HEK293 (cell line): ENCODE measurements around the gene RAD9B.

Source experiments
- CTCF ChIA-PET: fragments of 350-600 bp; formaldehyde crosslinking; extraction: SDS; loops from one replicate; lab custom pipeline; 2021; ENCODE audit warnings: antibody characterized with exemption; lab: Yijun Ruan, JAX
- POLR2A ChIA-PET: fragments of 300-600 bp; formaldehyde crosslinking; extraction: SDS; loops from one replicate; lab custom pipeline; 2020; ENCODE audit warnings: antibody characterized with exemption, inconsistent platforms; lab: Yijun Ruan, JAX
- H3K27ac ChIP-seq: fragments of 200-500 bp; sonication (Bioruptor generic); 2 replicates; pipeline ENCODE4 v1.5.1; 2014; ENCODE audit warnings: low read depth, low read length, control low read depth, inconsistent platforms; ENCODE audit errors: extremely low read depth
- H3K36me3 ChIP-seq, 2 experiments: fragments of 200-500 bp in 1 of 2; sonication (Bioruptor generic) in 1 of 2; 1 replicate in 1 of 2; 2 replicates in 1 of 2; pipeline ENCODE4 v1.5.1; 2014 to 2017; ENCODE audit warnings: inconsistent platforms in 2 of 2, low read length in 2 of 2; ENCODE audit not compliant: control insufficient read depth in 2 of 2, insufficient read depth in 1 of 2
- H3K4me1 ChIP-seq: fragments of 200-500 bp; sonication (Bioruptor generic); 2 replicates; pipeline ENCODE4 v1.5.1; 2014; ENCODE audit warnings: mild to moderate bottlenecking, low read length, inconsistent platforms; ENCODE audit not compliant: control insufficient read depth, insufficient read depth
- H3K4me3 ChIP-seq: 2 replicates; pipeline ENCODE4 v1.5.1; 2011; ENCODE audit warnings: low read depth, mild to moderate bottlenecking, control low read depth, low read length, moderate library complexity
- H3K9me3 ChIP-seq: fragments of 200-500 bp; sonication (Bioruptor generic); 2 replicates; pipeline ENCODE4 v1.5.1; 2014; ENCODE audit warnings: low read depth, low read length, inconsistent platforms; ENCODE audit not compliant: control insufficient read depth, insufficient read depth
- ATF2 ChIP-seq: fragments of 450-650 bp; formaldehyde crosslinking; IDR thresholded peaks from 2 replicates; pipeline ENCODE4 v1.5.1; 2016; ENCODE audit warnings: missing biosample characterization, missing genetic modification characterization, low read depth
- KLF9 ChIP-seq: fragments of 450-650 bp; formaldehyde crosslinking; IDR thresholded peaks from 2 replicates; pipeline ENCODE4 v1.5.1; 2016; ENCODE audit warnings: missing biosample characterization, missing genetic modification characterization, low read depth
- MYNN ChIP-seq: fragments of 450-650 bp; formaldehyde crosslinking; IDR thresholded peaks from 2 replicates; pipeline ENCODE4 v1.5.1; 2016; ENCODE audit warnings: missing biosample characterization, missing genetic modification characterization, borderline replicate concordance
- PRDM2 ChIP-seq: fragments of 450-650 bp; formaldehyde crosslinking; IDR thresholded peaks from 2 replicates; pipeline ENCODE4 v1.5.1; 2016; ENCODE audit warnings: missing biosample characterization, missing genetic modification characterization, borderline replicate concordance
- SCRT2 ChIP-seq: fragments of 450-650 bp; formaldehyde crosslinking; IDR thresholded peaks from 2 replicates; pipeline ENCODE4 v1.5.1; 2016; ENCODE audit warnings: missing biosample characterization, missing genetic modification characterization
- SP7 ChIP-seq: fragments of 450-650 bp; formaldehyde crosslinking; IDR thresholded peaks from 2 replicates; pipeline ENCODE4 v1.5.1; 2016; ENCODE audit warnings: missing biosample characterization, missing genetic modification characterization
- TRIM28 ChIP-seq: IDR thresholded peaks from 2 replicates; pipeline ENCODE4 v1.6.1; 2011; ENCODE audit warnings: low read length, control low read depth, borderline replicate concordance
- YY2 ChIP-seq: fragments of 450-650 bp; formaldehyde crosslinking; IDR thresholded peaks from 2 replicates; pipeline ENCODE4 v1.5.1; 2016; ENCODE audit warnings: missing biosample characterization, missing genetic modification characterization
- ZBTB17 ChIP-seq: fragments of 450-650 bp; formaldehyde crosslinking; IDR thresholded peaks from 2 replicates; pipeline ENCODE4 v1.5.1; 2016; ENCODE audit warnings: missing biosample characterization, missing genetic modification characterization
- ZBTB20 ChIP-seq: fragments of 450-650 bp; formaldehyde crosslinking; IDR thresholded peaks from 2 replicates; pipeline ENCODE4 v1.5.1; 2016; ENCODE audit warnings: missing biosample characterization, missing genetic modification characterization
- ZNF335 ChIP-seq: fragments of 450-650 bp; formaldehyde crosslinking; conservative IDR thresholded peaks from 2 replicates; pipeline ENCODE4 v1.5.1; 2016; ENCODE audit warnings: missing biosample characterization, missing genetic modification characterization
- ZNF394 ChIP-seq: fragments of 450-650 bp; formaldehyde crosslinking; IDR thresholded peaks from 2 replicates; pipeline ENCODE4 v1.5.1; 2016; ENCODE audit warnings: missing biosample characterization, missing genetic modification characterization, mild to moderate bottlenecking, moderate library complexity, borderline replicate concordance
- ZNF558 ChIP-seq: fragments of 450-650 bp; formaldehyde crosslinking; IDR thresholded peaks from 2 replicates; pipeline ENCODE4 v1.5.1; 2016; ENCODE audit warnings: missing biosample characterization, missing genetic modification characterization
- ZNF600 ChIP-seq: fragments of 450-650 bp; formaldehyde crosslinking; IDR thresholded peaks from 2 replicates; pipeline ENCODE4 v1.5.1; 2016; ENCODE audit warnings: missing biosample characterization, missing genetic modification characterization
- ZNF660 ChIP-seq: fragments of 450-650 bp; IDR thresholded peaks from 2 replicates; pipeline ENCODE4 v1.5.1; 2018; ENCODE audit warnings: missing biosample characterization, mild to moderate bottlenecking, missing genetic modification characterization
- ZNF692 ChIP-seq: fragments of 450-650 bp; formaldehyde crosslinking; IDR thresholded peaks from 2 replicates; pipeline ENCODE4 v1.5.1; 2016; ENCODE audit warnings: missing biosample characterization, missing genetic modification characterization
- TF ChIP-seq, protein P1 (sequence below): fragments of 450-650 bp; IDR thresholded peaks from 2 replicates; pipeline ENCODE4 v1.5.1; 2018; ENCODE audit warnings: missing biosample characterization, mild to moderate bottlenecking, missing genetic modification characterization
- TF ChIP-seq, protein P2 (sequence below): fragments of 450-650 bp; formaldehyde crosslinking; IDR thresholded peaks from 2 replicates; pipeline ENCODE4 v1.5.1; 2016; ENCODE audit warnings: missing biosample characterization, missing genetic modification characterization

The RAD9B gene

DNA sequence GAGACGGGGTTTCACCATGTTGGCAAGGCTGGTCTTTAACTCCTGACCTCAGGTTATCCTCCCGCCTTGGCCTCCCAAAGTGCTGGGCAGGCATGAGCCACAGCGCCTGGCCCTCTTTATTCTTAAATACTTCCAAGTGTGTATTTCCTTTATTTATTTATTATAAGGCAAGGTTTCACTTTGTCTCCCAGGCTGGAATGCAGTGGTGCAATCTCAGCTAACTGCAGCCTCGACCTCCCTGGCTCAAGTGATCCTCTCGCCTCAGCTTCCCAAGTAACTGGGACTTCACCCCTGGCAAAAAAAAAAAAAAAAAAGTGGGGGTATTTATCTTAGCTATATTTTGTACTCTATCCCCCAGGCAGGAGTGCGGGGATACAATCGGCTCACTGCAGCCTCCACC, 26.7 kb upstream of the RAD9B start (continued):
- no peak for TF ChIP-seq ATF2 (tag by site-specific recombination)
- TF ChIP-seq PRDM2 (tag by site-specific recombination): no peak
- TF ChIP-seq MYNN: no peak
- TF ChIP-seq KLF9 (tag by site-specific recombination): no peak
- TF ChIP-seq TRIM28: no peak

DNA sequence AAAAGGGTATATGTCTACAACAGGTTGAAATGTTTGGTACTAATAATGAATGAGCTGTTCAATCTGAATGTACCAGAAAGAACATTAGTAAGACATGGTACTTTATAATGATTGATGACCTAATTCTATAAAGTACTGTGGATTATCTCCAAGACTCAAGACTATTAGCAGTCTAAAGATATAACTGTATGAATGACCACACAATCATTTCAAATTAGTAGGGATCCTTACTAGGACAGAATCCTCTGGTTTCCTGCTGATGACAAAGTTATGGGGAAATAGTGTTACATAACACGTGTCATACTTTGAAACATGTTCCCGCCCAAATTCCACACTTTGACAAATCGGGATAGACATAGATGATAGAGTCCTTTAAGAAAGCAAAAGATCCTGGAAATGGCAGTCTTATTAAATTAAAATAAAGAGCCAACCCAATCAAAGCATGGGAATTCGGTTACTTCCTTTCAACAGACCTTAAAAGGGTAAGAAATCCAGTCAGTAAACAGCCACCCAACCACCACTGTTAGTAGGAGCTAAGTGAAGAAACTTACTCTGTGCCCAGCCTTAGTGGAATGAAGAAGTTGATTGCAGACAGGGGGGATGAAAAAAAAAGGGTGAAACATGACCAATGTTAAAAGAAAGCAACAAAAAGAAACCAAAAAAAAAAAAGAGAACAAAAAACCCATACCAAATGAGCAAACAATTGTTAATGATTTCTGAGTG, 3.0 kb upstream of the RAD9B start:
- H3K9me3 ChIP-seq: no peaks in the 10 kb centered on the region
- no peak overlapping the region for H3K27ac ChIP-seq
- POLR2A ChIA-PET: interaction anchor here (0.7 to 3.3 kb wide), 2 partner anchors 30 to 31 kb away, joined by 3 to 44 read pairs; partner anchors contain the start of genes FAM216A and GPN3
- CTCF ChIA-PET: interaction anchor here (0.9 kb wide), 2 partner anchors 14 to 30 kb away, joined by 4 to 10 read pairs; partner anchors contain the start of gene FAM216A
- H3K36me3 ChIP-seq: peaks cover 25 to 30% of the 10 kb centered on the region in 2 experiments
- no peak overlapping the region for H3K4me3 ChIP-seq
- H3K4me1 ChIP-seq: peaks cover 9% of the 10 kb centered on the region
- TF ChIP-seq ATF2 (tag by site-specific recombination) (peak; percentile 50; the same call in 1 of the 2 replicates), ZNF394 (0 out of 2 replicates have a peak, but pooled peaks have one; percentile 12), ZNF692 (tag by site-specific recombination) (peak; percentile 69; the same call in 1 of the 2 replicates), ZBTB17 (tag by site-specific recombination) (peak; percentile 56), SP7 (tag by site-specific recombination) (0 out of 2 replicates have a peak, but pooled peaks have one; percentile 35), ZNF660 (tag by site-specific recombination) (peak; percentile 65; the same call in 1 of the 2 replicates), ZBTB20 (tag by site-specific recombination) (no peak), ZNF558 (tag by site-specific recombination) (peak; percentile 13; the same call in 1 of the 2 replicates), SCRT2 (tag by site-specific recombination) (peak; percentile 62), ZNF600 (tag by site-specific recombination) (0 out of 2 replicates have a peak, but pooled peaks have one; percentile 41), YY2 (tag by site-specific recombination) (no peak), ZNF335 (tag by site-specific recombination) (peak; percentile 28; the same call in 1 of the 2 replicates)
- TF ChIP-seq, protein P1, sequence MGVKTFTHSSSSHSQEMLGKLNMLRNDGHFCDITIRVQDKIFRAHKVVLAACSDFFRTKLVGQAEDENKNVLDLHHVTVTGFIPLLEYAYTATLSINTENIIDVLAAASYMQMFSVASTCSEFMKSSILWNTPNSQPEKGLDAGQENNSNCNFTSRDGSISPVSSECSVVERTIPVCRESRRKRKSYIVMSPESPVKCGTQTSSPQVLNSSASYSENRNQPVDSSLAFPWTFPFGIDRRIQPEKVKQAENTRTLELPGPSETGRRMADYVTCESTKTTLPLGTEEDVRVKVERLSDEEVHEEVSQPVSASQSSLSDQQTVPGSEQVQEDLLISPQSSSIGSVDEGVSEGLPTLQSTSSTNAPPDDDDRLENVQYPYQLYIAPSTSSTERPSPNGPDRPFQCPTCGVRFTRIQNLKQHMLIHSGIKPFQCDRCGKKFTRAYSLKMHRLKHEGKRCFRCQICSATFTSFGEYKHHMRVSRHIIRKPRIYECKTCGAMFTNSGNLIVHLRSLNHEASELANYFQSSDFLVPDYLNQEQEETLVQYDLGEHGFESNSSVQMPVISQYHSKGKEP: 0 out of 2 replicates have a peak, but pooled peaks have one; percentile 18
- TF ChIP-seq, protein P2, sequence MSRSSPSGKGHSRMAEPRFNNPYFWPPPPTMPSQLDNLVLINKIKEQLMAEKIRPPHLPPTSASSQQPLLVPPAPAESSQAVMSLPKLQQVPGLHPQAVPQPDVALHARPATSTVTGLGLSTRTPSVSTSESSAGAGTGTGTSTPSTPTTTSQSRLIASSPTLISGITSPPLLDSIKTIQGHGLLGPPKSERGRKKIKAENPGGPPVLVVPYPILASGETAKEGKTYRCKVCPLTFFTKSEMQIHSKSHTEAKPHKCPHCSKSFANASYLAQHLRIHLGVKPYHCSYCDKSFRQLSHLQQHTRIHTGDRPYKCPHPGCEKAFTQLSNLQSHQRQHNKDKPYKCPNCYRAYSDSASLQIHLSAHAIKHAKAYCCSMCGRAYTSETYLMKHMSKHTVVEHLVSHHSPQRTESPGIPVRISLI (tag by site-specific recombination): peak; percentile 79; the same call in 1 of the 2 replicates
